Measurements from ENCODE around the gene GRHPR.

- no peak for TF ChIP-seq ZNF416 (CRISPR knock-in tag; IDR thresholded peaks at IDR 0.05)
- TF ChIP-seq MYBL2 (CRISPR knock-in tag; IDR thresholded peaks at IDR 0.05) = no peak
- TF ChIP-seq MLX (CRISPR knock-in tag; IDR thresholded peaks at IDR 0.05) = no peak
- no peak for TF ChIP-seq USF2 (CRISPR knock-in tag; IDR thresholded peaks at IDR 0.05)
- TF ChIP-seq CTCF (IDR thresholded peaks at IDR 0.05) = no peak
- no peak for TF ChIP-seq RORB (CRISPR knock-in tag; IDR thresholded peaks at IDR 0.05)
- TF ChIP-seq NR2C2 (CRISPR knock-in tag; IDR thresholded peaks at IDR 0.05) = no peak
Measured at GRCh38 chr9:37426846-37427245, 4.3 kb downstream of the GRHPR start.

All from WTC11 (cell line).